IMR-90 (cell line): Measurements from ENCODE around the gene EVI5. TPM values are rescaled to one million over a fixed set of nuclear protein-coding genes. Genes with fewer than 3 reads are reported as not detected.
A peak's percentile ranks its signal among the peaks of the same experiment; 100 is the strongest.

Experiments
- ATAC-seq: fragments of 200-7000 bp; cut with Tn5 transposase; 2 replicates; pipeline ENCODE4 v1.9.1; 2020; ENCODE audit warnings: low read depth, mild to moderate bottlenecking, moderate library complexity
- BruUV-seq: library from RNA; stranded (reverse); fragments of 400-500 nt; replicated peaks from 2 replicates; lab custom pipeline; 2021; lab: Mats Ljungman, UMichigan
- CTCF ChIA-PET: fragments of 300-600 bp; formaldehyde crosslinking; extraction: SDS; loops from one replicate; lab custom pipeline; 2021; ENCODE audit warnings: antibody characterized with exemption; lab: Yijun Ruan, JAX
- POLR2A ChIA-PET: fragments of 300-600 bp; sonication (Branson Sonifier 250); formaldehyde crosslinking; loops from one replicate; lab custom pipeline; 2022; ENCODE audit warnings: antibody characterized with exemption; ENCODE audit not compliant: unreplicated experiment; lab: Charles Lee
- DNase-seq: peaks from one replicate; pipeline ENCODE4 v3.0.0; 2013
- H2AFZ ChIP-seq: replicated peaks from 2 replicates; pipeline ENCODE3; 2013; ENCODE audit warnings: low read length, mild to moderate bottlenecking; ENCODE audit not compliant: poor library complexity
- H2AK5ac ChIP-seq: 2 replicates; pipeline ENCODE4 v1.6.1; 2013; ENCODE audit warnings: low read depth, low read length, inconsistent platforms
- H2AK9ac ChIP-seq: replicated peaks from 2 replicates; pipeline ENCODE3; 2013; ENCODE audit warnings: mild to moderate bottlenecking, low read depth, low read length, moderate library complexity; ENCODE audit not compliant: poor library complexity
- H2BK120ac ChIP-seq: 2 replicates; pipeline ENCODE4 v1.6.1; 2013; ENCODE audit warnings: low read depth, low read length, inconsistent platforms
- H2BK15ac ChIP-seq: 3 replicates; pipeline ENCODE4 v1.6.1; 2013; ENCODE audit warnings: low read depth, low read length, inconsistent platforms
- H2BK20ac ChIP-seq: 2 replicates; pipeline ENCODE4 v1.6.1; 2013; ENCODE audit warnings: low read depth, mild to moderate bottlenecking, inconsistent platforms, low read length, moderate library complexity
- H2BK5ac ChIP-seq: 2 replicates; pipeline ENCODE4 v1.6.1; 2013; ENCODE audit warnings: mild to moderate bottlenecking, low read depth, low read length, inconsistent platforms; ENCODE audit not compliant: poor library complexity, severe bottlenecking
- H3K14ac ChIP-seq: replicated peaks from 2 replicates; pipeline ENCODE4 v1.6.1; 2013; ENCODE audit warnings: low read depth, low read length, inconsistent platforms
- H3K18ac ChIP-seq: 2 replicates; pipeline ENCODE4 v1.6.1; 2013; ENCODE audit warnings: low read depth, low read length, control low read depth
- H3K23ac ChIP-seq: 2 replicates; pipeline ENCODE4 v1.6.1; 2013; ENCODE audit warnings: low read depth, low read length, inconsistent platforms
- H3K27ac ChIP-seq: 2 replicates; pipeline ENCODE4 v1.5.1; 2013; ENCODE audit warnings: mild to moderate bottlenecking, control low read depth, low read length; ENCODE audit not compliant: insufficient read depth
- H3K27me3 ChIP-seq: 2 replicates; pipeline ENCODE4 v1.6.1; 2013; ENCODE audit warnings: low read length; ENCODE audit not compliant: control insufficient read depth, insufficient read depth
- H3K36me3 ChIP-seq: 2 replicates; pipeline ENCODE4 v1.6.1; 2013; ENCODE audit warnings: low read length, mixed read lengths; ENCODE audit not compliant: control insufficient read depth, insufficient read depth
- H3K4ac ChIP-seq: 2 replicates; pipeline ENCODE4 v1.6.1; 2013; ENCODE audit warnings: low read depth, low read length, inconsistent platforms
- H3K4me1 ChIP-seq: 2 replicates; pipeline ENCODE4 v1.6.1; 2013; ENCODE audit warnings: low read length, mixed read lengths; ENCODE audit not compliant: control insufficient read depth, insufficient read depth
- H3K4me2 ChIP-seq: 2 replicates; pipeline ENCODE4 v1.6.1; 2013; ENCODE audit warnings: low read depth, mild to moderate bottlenecking, control low read depth, low read length, moderate library complexity
- H3K4me3 ChIP-seq: 2 replicates; pipeline ENCODE4 v1.5.1; 2013; ENCODE audit warnings: low read depth, mild to moderate bottlenecking, control low read depth, low read length, moderate library complexity; ENCODE audit not compliant: insufficient read depth
- H3K56ac ChIP-seq: 2 replicates; pipeline ENCODE4 v1.6.1; 2013; ENCODE audit warnings: low read length, inconsistent platforms; ENCODE audit not compliant: insufficient read depth; ENCODE audit errors: extremely low read depth
- H3K79me1 ChIP-seq, 2 experiments: 2 replicates each; pipeline ENCODE4 v1.6.1; 2013; ENCODE audit warnings: low read length in 2 of 2, inconsistent platforms in 1 of 2, low read depth in 1 of 2
- H3K9ac ChIP-seq: 2 replicates; pipeline ENCODE4 v1.6.1; 2013; ENCODE audit warnings: low read depth, low read length, control low read depth
- H3K9me1 ChIP-seq: 2 replicates; pipeline ENCODE4 v1.6.1; 2013; ENCODE audit warnings: low read length, inconsistent platforms; ENCODE audit not compliant: insufficient read depth
- H3K9me3 ChIP-seq: 2 replicates; pipeline ENCODE4 v1.6.1; 2013; ENCODE audit warnings: low read length; ENCODE audit not compliant: control insufficient read depth, insufficient read depth
- H4K20me1 ChIP-seq: 2 replicates; pipeline ENCODE4 v1.6.1; 2013; ENCODE audit warnings: low read length, inconsistent platforms; ENCODE audit not compliant: insufficient read depth
- H4K5ac ChIP-seq: 2 replicates; pipeline ENCODE4 v1.6.1; 2013; ENCODE audit warnings: mild to moderate bottlenecking, low read depth, low read length, control low read depth
- H4K8ac ChIP-seq, 2 experiments: 2 replicates each; pipeline ENCODE4 v1.6.1; 2013; ENCODE audit warnings: low read depth in 2 of 2, low read length in 2 of 2, control low read depth in 1 of 2, inconsistent platforms in 1 of 2
- H4K91ac ChIP-seq: 2 replicates; pipeline ENCODE4 v1.6.1; 2013; ENCODE audit warnings: low read depth, low read length, inconsistent platforms; ENCODE audit not compliant: insufficient read depth
- BHLHE40 ChIP-seq: fragments of 150-350 bp; IDR thresholded peaks from 2 replicates; pipeline ENCODE4 v1.6.1; 2016; ENCODE audit warnings: mild to moderate bottlenecking, low read depth, low read length
- CEBPB ChIP-seq: IDR thresholded peaks from 2 replicates; pipeline ENCODE4 v1.6.1; 2012; ENCODE audit warnings: low read depth, low read length, improper control_type of control experiment
- CHD1 ChIP-seq: IDR thresholded peaks from 2 replicates; pipeline ENCODE4 v1.6.1; 2012; ENCODE audit warnings: low read depth, low read length, improper control_type of control experiment
- FOS ChIP-seq: fragments of 150-350 bp; IDR thresholded peaks from 2 replicates; pipeline ENCODE4 v1.6.1; 2016; ENCODE audit warnings: low read depth, low read length
- MAZ ChIP-seq: IDR thresholded peaks from 2 replicates; pipeline ENCODE4 v1.6.1; 2012; ENCODE audit warnings: low read depth, mild to moderate bottlenecking, low read length, improper control_type of control experiment, moderate library complexity, borderline replicate concordance
- MXI1 ChIP-seq: IDR thresholded peaks from 2 replicates; pipeline ENCODE4 v1.6.1; 2012; ENCODE audit warnings: low read depth, mild to moderate bottlenecking, low read length, moderate library complexity, borderline replicate concordance
- NFE2L2 ChIP-seq: fragments of 150-350 bp; IDR thresholded peaks from 2 replicates; pipeline ENCODE4 v1.6.1; 2016; ENCODE audit warnings: low read depth, mild to moderate bottlenecking, low read length
- POLR2A ChIP-seq: IDR thresholded peaks from 2 replicates; pipeline ENCODE4 v1.6.1; 2012; ENCODE audit warnings: mild to moderate bottlenecking, low read depth, low read length
- RAD21 ChIP-seq: IDR thresholded peaks from 2 replicates; pipeline ENCODE4 v1.6.1; 2012; ENCODE audit warnings: low read length, improper control_type of control experiment
- SMC3 ChIP-seq: fragments of 150-350 bp; IDR thresholded peaks from 2 replicates; pipeline ENCODE4 v1.6.1; 2016; ENCODE audit warnings: low read depth, mild to moderate bottlenecking, antibody characterized with exemption, low read length, moderate library complexity
- WGBS, 2 experiments: methylation state at CpG; one replicate each; pipeline versions ENCODE4 v1.1.5 to v1.1.7; 2013; ENCODE audit warnings: missing lambda C conversion rate in 2 of 2; ENCODE audit not compliant: insufficient read length in 1 of 2; ENCODE audit errors: extremely low coverage in 2 of 2; 5-methylcytosine and 5-hydroxymethylcytosine counted together
- dilution Hi-C: fragments of 300-500 bp; cut with HindIII; formaldehyde crosslinking; loops from one replicate; pipeline ENCODE4 v1.14.3; 2018; ENCODE audit warnings: low sequenced_read_pairs; ENCODE audit not compliant: unreplicated experiment
- in situ Hi-C: fragments of 300-500 bp; cut with MboI; formaldehyde crosslinking; loops from 3 replicates; pipeline ENCODE4 v1.14.3; 2019; ENCODE audit warnings: low sequenced_read_pairs, inconsistent platforms, mixed read lengths
- intact Hi-C: fragments of 100-400 bp; cut with micrococcal nuclease; formaldehyde crosslinking; loops from 2 replicates; pipeline ENCODE4 v1.10.0; 2022
- polyA plus RNA-seq, 3 experiments: library from polyadenylated mRNA; depleted of rRNA; stranded (reverse); fragments of >200 nt; gene quantifications; 2 replicates each; pipeline ENCODE4 v1.2.3, GENCODE V29; 2012; ENCODE audit warnings: low replicate concordance in 1 of 3
- total RNA-seq: library from RNA; depleted of rRNA; stranded (reverse); fragments of >200 nt; gene quantifications from 2 replicates; pipeline ENCODE4 v1.2.3, GENCODE V29; 2012

The EVI5 gene
- total and polyA plus RNA-seq, 2 of the 4 experiments (the other 2 are of a cell fraction) = 13.9 to 26.9 TPM

GRCh38 chr1:92478393-92478792 is 306.5 kb downstream of the EVI5 start:
- peak; percentile 25 for DNase-seq
- Histone ChIP-seq H2AFZ (no peak overlapping the region), H2AK5ac (no peak overlapping the region), H4K8ac (no peak overlapping the region), H3K9me3 (peaks cover 15% of the 10 kb centered on the region; the same call in 1 of the 2 replicates), H3K27me3 (peaks cover 94% of the 10 kb centered on the region), H3K56ac (no peak overlapping the region), H2BK15ac (no peak overlapping the region), H3K18ac (no peak overlapping the region), H3K4me1 (peaks cover 5% of the 10 kb centered on the region; the same call in 1 of the 2 replicates), H4K91ac (no peak overlapping the region), H3K9me1 (peaks cover 7% of the 10 kb centered on the region; the same call in 1 of the 2 replicates), H2BK20ac (no peak overlapping the region), H3K23ac (no peak overlapping the region), H4K5ac (no peak overlapping the region), H2AK9ac (no peak overlapping the region), H4K20me1 (peaks cover 17% of the 10 kb centered on the region), H3K9ac (no peak overlapping the region), H3K79me1 (no peaks in the 10 kb centered on the region), H3K4ac (no peak overlapping the region), H2BK120ac (no peak overlapping the region), H3K14ac (no peak overlapping the region), H3K27ac (no peak overlapping the region), H3K4me2 (no peak overlapping the region), H3K36me3 (no peaks in the 10 kb centered on the region), H3K4me3 (no peak overlapping the region), H2BK5ac (no peak overlapping the region)
- TF ChIP-seq NFE2L2 (no peak), MXI1 (no peak), BHLHE40 (no peak), FOS (no peak), MAZ (no peak), CHD1 (no peak), CEBPB (no peak), SMC3 (no peak), POLR2A (no peak), RAD21 (no peak)
- ChIA-PET CTCF (interaction anchor here (0.7 kb wide), 1 partner anchor 12 kb away, joined by 3 read pairs; no protein-coding TSS in a partner anchor), POLR2A (no interaction called here)
- no CpG with 5 or more reads among the region's 3 CpGs for WGBS, 2 experiments
- dilution Hi-C loops = no loop called here
- intact Hi-C loops = no loop called here
- no peak for ATAC-seq
- no TSS peak for BruUV-seq
- in situ Hi-C loops = no loop called here
